GM18499 (cell line): Measurements from ENCODE around the gene NR4A1.
"Not testable (repeated sequence)": the region's sequence is repeated elsewhere in the genome, so short reads cannot be mapped to it uniquely, and the experiment has no call there.

Experiments used
- ATAC-seq: cut with Tn5 transposase; IDR thresholded peaks from one replicate; pipeline ENCODE4 v1.9.1; 2021; ENCODE audit warnings: moderate number of reproducible peaks; ENCODE audit not compliant: insufficient read depth, unreplicated experiment

NR4A1 gene

GRCh38 chr12:52089491-52089890 lies 38.2 kb downstream of the NR4A1 start:
- no peak for ATAC-seq

- ATAC-seq = no peak
These were observed 39.0 kb downstream of the NR4A1 start for GRCh38 chr12:52090291-52090690.

- ATAC-seq = no peak
These were observed 39.8 kb downstream of the NR4A1 start for GRCh38 chr12:52091061-52091460.

GRCh38 chr12:52091869-52092268 lies 40.6 kb downstream of the NR4A1 start:
- no peak for ATAC-seq

GRCh38 chr12:52093346-52093745 lies 42.1 kb downstream of the NR4A1 start:
- no peak for ATAC-seq

GRCh38 chr12:52096332-52097044 lies 45.2 kb downstream of the NR4A1 start:
- ATAC-seq = no peak

- no peak for ATAC-seq
These were observed 45.9 kb downstream of the NR4A1 start for GRCh38 chr12:52097045-52097666.

GRCh38 chr12:52104431-52105089 lies 53.3 kb downstream of the NR4A1 start:
- ATAC-seq = not testable (repeated sequence)
